Mesenchymal stem cell (in vitro differentiated cells and primary cell): Measurements from ENCODE around the gene FAM163B.

Experiments used
- DNase-seq: peaks from one replicate; pipeline ENCODE4 v3.0.0-alpha.2; 2013
- H2AFZ ChIP-seq: one replicate; pipeline ENCODE4 v1.6.1; 2013; ENCODE audit warnings: low read depth, mild to moderate bottlenecking, control low read depth, inconsistent platforms, low read length, moderate library complexity
- H2AK5ac ChIP-seq: 2 replicates; pipeline ENCODE4 v1.6.1; 2013; ENCODE audit warnings: low read length, moderate library complexity, mild to moderate bottlenecking, inconsistent platforms; ENCODE audit not compliant: severe bottlenecking
- H2BK120ac ChIP-seq: one replicate; pipeline ENCODE4 v1.6.1; 2013; ENCODE audit warnings: low read depth, mild to moderate bottlenecking, inconsistent platforms, low read length, moderate library complexity
- H2BK12ac ChIP-seq, 2 experiments: one replicate each; pipeline ENCODE4 v1.6.1; 2013; ENCODE audit warnings: inconsistent platforms in 2 of 2, low read length in 2 of 2, mild to moderate bottlenecking in 2 of 2, moderate library complexity in 2 of 2, control low read depth in 1 of 2
- H2BK15ac ChIP-seq: one replicate; pipeline ENCODE4 v1.6.1; 2013; ENCODE audit warnings: mild to moderate bottlenecking, low read depth, inconsistent platforms; ENCODE audit not compliant: poor library complexity, severe bottlenecking
- H2BK5ac ChIP-seq: 2 replicates; pipeline ENCODE4 v1.6.1; 2013; ENCODE audit warnings: low read depth, mild to moderate bottlenecking, low read length, control low read depth, inconsistent platforms; ENCODE audit not compliant: poor library complexity, severe bottlenecking
- H3K14ac ChIP-seq, 2 experiments: one replicate each; pipeline ENCODE4 v1.6.1; 2013; ENCODE audit warnings: inconsistent platforms in 2 of 2, low read length in 2 of 2, control low read depth in 1 of 2, mild to moderate bottlenecking in 1 of 2, moderate library complexity in 1 of 2
- H3K18ac ChIP-seq, 2 experiments: one replicate each; pipeline ENCODE4 v1.6.1; 2013; ENCODE audit warnings: inconsistent platforms in 2 of 2, low read length in 2 of 2, control low read depth in 1 of 2, low read depth in 1 of 2, mild to moderate bottlenecking in 1 of 2
- H3K23ac ChIP-seq, 2 experiments: one replicate each; pipeline ENCODE4 v1.6.1; 2013; ENCODE audit warnings: inconsistent platforms in 2 of 2, low read length in 2 of 2, mild to moderate bottlenecking in 2 of 2, moderate library complexity in 2 of 2, control low read depth in 1 of 2
- H3K27ac ChIP-seq: 2 replicates; pipeline ENCODE4 v1.5.1; 2013; ENCODE audit warnings: mild to moderate bottlenecking, moderate library complexity, low read length, control low read depth, inconsistent platforms; ENCODE audit not compliant: poor library complexity, severe bottlenecking
- H3K27me3 ChIP-seq, 2 experiments: 2 replicates each; pipeline versions ENCODE4 v1.6.1 to v1.7.0; 2013; ENCODE audit warnings: low read length in 2 of 2, mild to moderate bottlenecking in 2 of 2, moderate library complexity in 2 of 2, control low read depth in 1 of 2, inconsistent platforms in 1 of 2; ENCODE audit not compliant: control insufficient read depth in 1 of 2, insufficient read depth in 1 of 2
- H3K36me3 ChIP-seq, 2 experiments: 2 replicates each; pipeline versions ENCODE4 v1.6.1 to v1.7.0; 2013; ENCODE audit warnings: low read length in 2 of 2, control low read depth in 1 of 2, inconsistent platforms in 1 of 2, low read depth in 1 of 2, mild to moderate bottlenecking in 1 of 2; ENCODE audit not compliant: insufficient read depth in 2 of 2, control insufficient read depth in 1 of 2
- H3K4ac ChIP-seq, 2 experiments: one replicate each; pipeline ENCODE4 v1.6.1; 2013; ENCODE audit warnings: inconsistent platforms in 2 of 2, low read length in 2 of 2, mild to moderate bottlenecking in 2 of 2, moderate library complexity in 2 of 2, control low read depth in 1 of 2, low read depth in 1 of 2
- H3K4me1 ChIP-seq: 2 replicates; pipeline ENCODE4 v1.6.1; 2013; ENCODE audit warnings: low read depth, low read length, control low read depth; ENCODE audit not compliant: control insufficient read depth, insufficient read depth
- H3K4me2 ChIP-seq: 2 replicates; pipeline ENCODE4 v1.6.1; 2013; ENCODE audit warnings: low read length, mild to moderate bottlenecking, inconsistent platforms; ENCODE audit not compliant: poor library complexity, severe bottlenecking
- H3K4me3 ChIP-seq, 2 experiments: 2 replicates each; pipeline versions ENCODE4 v1.5.1 to v1.7.0; 2013; ENCODE audit warnings: low read length in 2 of 2, mild to moderate bottlenecking in 2 of 2, control low read depth in 1 of 2, low read depth in 1 of 2; ENCODE audit not compliant: insufficient read depth in 1 of 2
- H3K79me1 ChIP-seq: replicated peaks from 2 replicates; pipeline ENCODE4 v1.6.1; 2013; ENCODE audit warnings: mild to moderate bottlenecking, control low read depth, low read length, inconsistent platforms; ENCODE audit not compliant: poor library complexity, severe bottlenecking
- H3K9ac ChIP-seq: 2 replicates; pipeline ENCODE4 v1.7.0; 2013; ENCODE audit warnings: mild to moderate bottlenecking, low read length, moderate library complexity
- H3K9me3 ChIP-seq: 2 replicates; pipeline ENCODE4 v1.7.0; 2013; ENCODE audit warnings: mild to moderate bottlenecking, low read length; ENCODE audit not compliant: control insufficient read depth
- H4K8ac ChIP-seq: one replicate; pipeline ENCODE4 v1.6.1; 2013; ENCODE audit warnings: inconsistent platforms, mild to moderate bottlenecking, low read length, moderate library complexity
- H4K91ac ChIP-seq: one replicate; pipeline ENCODE4 v1.6.1; 2013; ENCODE audit warnings: mild to moderate bottlenecking, low read length, inconsistent platforms
- WGBS: methylation state at CpG from one replicate; pipeline ENCODE4 v1.1.7; 2013; ENCODE audit warnings: mixed read lengths; 5-methylcytosine and 5-hydroxymethylcytosine counted together

The FAM163B gene

DNA sequence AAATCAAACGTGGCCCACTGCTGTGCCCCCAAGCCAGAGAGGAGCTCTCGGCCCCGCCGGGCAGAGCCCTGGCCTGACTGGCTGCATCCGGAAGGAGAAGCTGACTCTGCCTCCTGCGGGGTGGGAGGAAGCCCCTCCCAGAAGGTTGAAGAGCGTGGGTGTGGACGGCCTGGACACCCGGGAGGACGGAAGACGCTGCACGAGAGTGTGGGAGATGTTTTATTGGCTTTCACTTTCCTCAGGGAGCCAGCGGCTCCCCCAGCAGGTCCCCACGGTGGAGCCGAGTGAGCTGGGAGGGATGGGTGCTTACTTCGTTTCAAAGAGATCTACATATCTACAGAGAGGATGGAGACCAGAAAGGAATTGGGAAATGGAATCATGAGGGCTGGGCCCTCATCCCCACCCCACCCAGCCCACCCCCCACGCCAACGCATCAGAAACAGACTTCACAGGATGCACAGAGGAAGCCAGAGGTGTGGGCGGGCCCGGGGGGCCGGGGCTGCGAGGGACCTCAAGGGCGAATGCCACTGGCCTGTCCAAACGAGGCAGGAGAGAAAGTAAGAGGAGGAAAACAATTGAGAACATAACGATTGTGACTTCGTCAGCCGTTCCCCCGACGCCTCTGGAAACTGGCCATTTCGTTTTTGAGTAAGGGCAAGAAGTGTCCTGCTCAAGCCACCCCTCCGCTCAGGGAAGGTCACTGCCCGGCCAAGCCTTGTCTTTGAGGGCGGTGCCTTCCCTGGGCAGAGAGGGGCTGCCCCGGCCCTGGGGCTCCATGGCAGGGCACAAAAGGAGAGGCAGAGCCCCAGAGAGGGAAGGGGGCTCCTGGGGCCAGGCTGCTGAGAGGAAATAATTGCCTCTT lies 32.1 kb downstream of the FAM163B start:
- Histone ChIP-seq H2BK120ac (no peak overlapping the region), H3K4me2 (no peak overlapping the region), H2AK5ac (no peak overlapping the region), H3K4ac (no peak overlapping the region), H3K27me3 (peaks cover 66 to 85% of the 10 kb centered on the region in 2 experiments), H3K9me3 (no peaks in the 10 kb centered on the region), H3K36me3 (no peaks in the 10 kb centered on the region), H2BK15ac (no peak overlapping the region), H2AFZ (no peak overlapping the region), H2BK5ac (no peak overlapping the region), H4K91ac (no peak overlapping the region), H3K27ac (no peak overlapping the region), H3K9ac (no peak overlapping the region), H3K79me1 (no peaks in the 10 kb centered on the region), H3K18ac (no peak overlapping the region), H2BK12ac (peak overlapping the region in 1 of 2 experiments; percentile 4), H3K14ac (no peak overlapping the region), H4K8ac (no peak overlapping the region), H3K4me3 (peak overlapping the region in 1 of 2 experiments; percentile 24), H3K4me1 (no peaks in the 10 kb centered on the region), H3K23ac (no peak overlapping the region)
- 66% methylated on average over 34 of the region's 34 CpGs for WGBS
- no peak for DNase-seq

GRCh38 chr9:133576031-133576874 lies 32.9 kb downstream of the FAM163B start:
- no peak overlapping the region for H2AK5ac ChIP-seq
- H3K4me2 ChIP-seq, result no peak overlapping the region
- no peak overlapping the region for H2BK12ac ChIP-seq
- no peak overlapping the region for H3K23ac ChIP-seq
- no peak overlapping the region for H3K4ac ChIP-seq
- no peaks in the 10 kb centered on the region for H3K9me3 ChIP-seq
- H2AFZ ChIP-seq, result no peak overlapping the region
- H3K4me3 ChIP-seq, result peak overlapping the region in 1 of 2 experiments; percentile 24
- H4K8ac ChIP-seq, result no peak overlapping the region
- H3K4me1 ChIP-seq, result no peaks in the 10 kb centered on the region
- H2BK120ac ChIP-seq, result no peak overlapping the region
- H3K18ac ChIP-seq, result no peak overlapping the region
- H2BK5ac ChIP-seq, result no peak overlapping the region
- peaks cover 63 to 82% of the 10 kb centered on the region in 2 experiments for H3K27me3 ChIP-seq
- peak overlapping the region; percentile 85 for H2BK15ac ChIP-seq
- 74% methylated on average over 23 of the region's 23 CpGs for WGBS
- no peak overlapping the region for H3K14ac ChIP-seq
- H3K27ac ChIP-seq, result no peak overlapping the region
- no peaks in the 10 kb centered on the region for H3K36me3 ChIP-seq
- no peak overlapping the region for H4K91ac ChIP-seq
- no peaks in the 10 kb centered on the region for H3K79me1 ChIP-seq
- no peak overlapping the region for H3K9ac ChIP-seq
- no peak for DNase-seq

DNA sequence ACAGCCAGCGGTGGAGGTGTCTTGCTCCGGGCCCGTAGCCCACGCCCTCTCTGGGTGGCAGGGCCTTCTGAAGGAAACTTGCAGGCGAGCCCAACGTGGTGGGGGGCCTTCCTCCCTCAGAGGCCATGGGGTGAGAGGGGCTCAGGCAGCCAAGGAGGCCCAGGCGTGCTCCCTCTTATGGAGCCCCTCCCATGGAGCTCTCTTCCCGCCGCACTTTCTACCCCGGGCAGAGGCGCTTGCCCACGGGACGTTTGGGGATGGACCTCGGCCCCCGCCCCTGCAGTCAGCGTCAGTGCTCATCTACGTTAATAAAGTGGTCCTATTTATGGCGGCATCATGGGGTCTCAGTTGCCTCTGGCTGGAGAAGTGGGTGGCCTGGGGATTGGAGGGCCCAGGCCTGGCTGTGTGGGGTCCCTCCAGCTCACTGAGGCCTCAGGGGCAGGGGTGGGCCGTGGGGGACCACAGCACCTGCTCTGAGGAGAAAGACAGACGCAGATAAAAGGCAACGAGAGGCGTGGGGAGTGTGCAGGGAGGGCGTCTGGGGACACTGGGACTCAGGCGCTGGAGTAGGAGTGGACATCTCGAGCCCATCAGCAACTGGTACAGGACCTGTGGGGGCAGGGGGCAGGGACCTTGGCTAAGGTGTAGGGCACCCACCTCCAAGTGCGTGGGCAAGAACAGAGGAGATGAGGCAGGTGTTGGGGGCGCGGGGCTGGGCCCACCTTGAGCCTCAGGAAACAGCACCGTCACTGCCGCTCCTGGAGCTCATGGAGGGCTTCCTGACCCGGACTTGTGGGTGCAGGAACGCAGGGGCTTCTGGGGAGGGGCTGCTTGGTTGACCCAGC lies 33.8 kb downstream of the FAM163B start:
- no peak overlapping the region for H3K9ac ChIP-seq
- DNase-seq, result no peak
- no peak overlapping the region for H3K4me2 ChIP-seq
- no peak overlapping the region for H3K18ac ChIP-seq
- no peak overlapping the region for H3K4ac ChIP-seq
- no peak overlapping the region for H3K27ac ChIP-seq
- peaks cover 67 to 83% of the 10 kb centered on the region in 2 experiments for H3K27me3 ChIP-seq
- no peaks in the 10 kb centered on the region for H3K4me1 ChIP-seq
- H3K23ac ChIP-seq, result no peak overlapping the region
- H2BK5ac ChIP-seq, result no peak overlapping the region
- H3K36me3 ChIP-seq, result no peaks in the 10 kb centered on the region
- H3K14ac ChIP-seq, result no peak overlapping the region
- H2AK5ac ChIP-seq, result no peak overlapping the region
- WGBS, result 91% methylated on average over 32 of the region's 32 CpGs
- no peaks in the 10 kb centered on the region for H3K9me3 ChIP-seq
- H4K91ac ChIP-seq, result no peak overlapping the region
- H2BK15ac ChIP-seq, result no peak overlapping the region
- H3K79me1 ChIP-seq, result no peaks in the 10 kb centered on the region
- H3K4me3 ChIP-seq, result no peak overlapping the region
- no peak overlapping the region for H2AFZ ChIP-seq
- H4K8ac ChIP-seq, result no peak overlapping the region
- H2BK120ac ChIP-seq, result no peak overlapping the region
- H2BK12ac ChIP-seq, result no peak overlapping the region
